HG03060 (cell line): Measurements from ENCODE around the gene SZRD1.
"Not testable (repeated sequence)": the region's sequence is repeated elsewhere in the genome, so short reads cannot be mapped to it uniquely, and the experiment has no call there.

Experiments used
- ATAC-seq: cut with Tn5 transposase; IDR thresholded peaks from one replicate; pipeline ENCODE4 v1.9.1; 2021; ENCODE audit warnings: low read depth, moderate number of reproducible peaks; ENCODE audit not compliant: unreplicated experiment

Gene SZRD1

GRCh38 chr1:16366722-16367257, at the start of gene SZRD1:
Gene SZRD1 (plus strand): TSS chr1:16367242. CDS start chr1:16367258, 16 bp downstream.
- peak; percentile 78 for ATAC-seq

GRCh38 chr1:16318555-16318954, 48.5 kb upstream of the SZRD1 start:
- no peak for ATAC-seq

GRCh38 chr1:16321176-16321867, 45.7 kb upstream of the SZRD1 start:
- ATAC-seq: no peak

GRCh38 chr1:16324456-16324890, 42.6 kb upstream of the SZRD1 start:
- ATAC-seq: no peak

GRCh38 chr1:16326833-16327404, 40.1 kb upstream of the SZRD1 start:
- ATAC-seq: no peak

- no peak for ATAC-seq
These were observed 32.2 kb upstream of the SZRD1 start for GRCh38 chr1:16334655-16335340.

- ATAC-seq: no peak
These were observed 28.1 kb upstream of the SZRD1 start for GRCh38 chr1:16338961-16339360.

- ATAC-seq: no peak
These were observed 26.4 kb upstream of the SZRD1 start for GRCh38 chr1:16340673-16341072.

GRCh38 chr1:16342331-16343062, 24.5 kb upstream of the SZRD1 start:
- ATAC-seq: no peak

GRCh38 chr1:16343276-16343675, 23.8 kb upstream of the SZRD1 start:
- not testable (repeated sequence) for ATAC-seq

GRCh38 chr1:16348414-16349182, 18.4 kb upstream of the SZRD1 start:
- ATAC-seq: no peak

GRCh38 chr1:16349847-16350406, 17.1 kb upstream of the SZRD1 start:
- no peak for ATAC-seq

GRCh38 chr1:16351456-16351993, 15.5 kb upstream of the SZRD1 start:
- ATAC-seq: no peak

GRCh38 chr1:16351994-16352841, 14.8 kb upstream of the SZRD1 start, which contains the start of gene FBXO42:
Gene FBXO42 (minus strand): TSS chr1:16352480. CDS start chr1:16315418, 37,062 bp downstream.
- ATAC-seq: peak; percentile 81

GRCh38 chr1:16352842-16353535, 14.1 kb upstream of the SZRD1 start:
- no peak for ATAC-seq

GRCh38 chr1:16354619-16355018, 12.4 kb upstream of the SZRD1 start:
- ATAC-seq: no peak

GRCh38 chr1:16356867-16357266, 10.2 kb upstream of the SZRD1 start:
- ATAC-seq: no peak

- not testable (repeated sequence) for ATAC-seq
These were observed 1.9 kb upstream of the SZRD1 start for GRCh38 chr1:16365146-16365498.
